ENCODE measurements around the gene SDK2. TPM values are rescaled to one million over a fixed set of nuclear protein-coding genes. Genes with fewer than 3 reads are reported as not detected.

Gene SDK2
- polyA plus RNA-seq, 1 of the 3 experiments (the other 2 are of a cell fraction) = 0.02 TPM

- Histone ChIP-seq H3K36me3 (replicated peaks in 1 of 2; ENCODE audit: control insufficient read depth in 1 of 2, insufficient read depth in 2 of 2, low read length in 1 of 2) (no peaks in the 10 kb centered on the region), H3F3A (replicated peaks; ENCODE audit: insufficient read depth) (no peaks in the 10 kb centered on the region), H3K9me2 (no peaks in the 10 kb centered on the region), H3K4me1 (ENCODE audit: control insufficient read depth in 1 of 2, insufficient read depth in 2 of 2, low read depth in 1 of 2, low read length in 1 of 2) (peaks cover 0 to 14% of the 10 kb centered on the region in 2 experiments; a peak in 1 of 4 replicates), H3K4me3 (ENCODE audit: low read depth in 2 of 2, low read length in 1 of 2) (no peak overlapping the region), H3K79me2 (ENCODE audit: insufficient read depth) (no peaks in the 10 kb centered on the region), H3K4me2 (no peak overlapping the region), H3K27me3 (ENCODE audit: insufficient read depth) (peaks cover 25% of the 10 kb centered on the region), H3K9ac (no peak overlapping the region), H4K20me1 (ENCODE audit: insufficient read depth) (no peaks in the 10 kb centered on the region), H2AFZ (ENCODE audit: low read depth) (no peak overlapping the region), H3K27ac (ENCODE audit: low read depth in 2 of 2, low read length in 1 of 2) (no peak overlapping the region), H3K9me3 (no peaks in the 10 kb centered on the region)
- 34% methylated on average over 12 of the region's 12 CpGs for WGBS (ENCODE audit: low lambda C conversion rate)
- TF ChIP-seq GABPA (IDR thresholded peaks at IDR 0.05; ENCODE audit: low read depth) = no peak
- no peak for TF ChIP-seq YY1 (IDR thresholded peaks at IDR 0.05; ENCODE audit: low read depth)
- no peak for TF ChIP-seq RAD21 (IDR thresholded peaks at IDR 0.05; ENCODE audit: low read length)
- TF ChIP-seq, protein P1, sequence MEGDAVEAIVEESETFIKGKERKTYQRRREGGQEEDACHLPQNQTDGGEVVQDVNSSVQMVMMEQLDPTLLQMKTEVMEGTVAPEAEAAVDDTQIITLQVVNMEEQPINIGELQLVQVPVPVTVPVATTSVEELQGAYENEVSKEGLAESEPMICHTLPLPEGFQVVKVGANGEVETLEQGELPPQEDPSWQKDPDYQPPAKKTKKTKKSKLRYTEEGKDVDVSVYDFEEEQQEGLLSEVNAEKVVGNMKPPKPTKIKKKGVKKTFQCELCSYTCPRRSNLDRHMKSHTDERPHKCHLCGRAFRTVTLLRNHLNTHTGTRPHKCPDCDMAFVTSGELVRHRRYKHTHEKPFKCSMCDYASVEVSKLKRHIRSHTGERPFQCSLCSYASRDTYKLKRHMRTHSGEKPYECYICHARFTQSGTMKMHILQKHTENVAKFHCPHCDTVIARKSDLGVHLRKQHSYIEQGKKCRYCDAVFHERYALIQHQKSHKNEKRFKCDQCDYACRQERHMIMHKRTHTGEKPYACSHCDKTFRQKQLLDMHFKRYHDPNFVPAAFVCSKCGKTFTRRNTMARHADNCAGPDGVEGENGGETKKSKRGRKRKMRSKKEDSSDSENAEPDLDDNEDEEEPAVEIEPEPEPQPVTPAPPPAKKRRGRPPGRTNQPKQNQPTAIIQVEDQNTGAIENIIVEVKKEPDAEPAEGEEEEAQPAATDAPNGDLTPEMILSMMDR (IDR thresholded peaks at IDR 0.05) = no peak
- no peak for TF ChIP-seq RFX5 (IDR thresholded peaks at IDR 0.05; ENCODE audit: low read length)
- TF ChIP-seq RXRA (IDR thresholded peaks at IDR 0.05; ENCODE audit: borderline replicate concordance, low read depth) = no peak
- no peak for TF ChIP-seq JUND (IDR thresholded peaks at IDR 0.05)
- no peak for TF ChIP-seq GATA2 (CRISPR knock-in tag; IDR thresholded peaks at IDR 0.05)
- TF ChIP-seq TAF1 (IDR thresholded peaks at IDR 0.05; ENCODE audit: borderline replicate concordance, low read depth, low read length) = no peak
- TF ChIP-seq EZH2phosphoT487 (IDR thresholded peaks at IDR 0.05; ENCODE audit: borderline replicate concordance, low read depth) = no peak
- TF ChIP-seq USF1 (IDR thresholded peaks at IDR 0.05; ENCODE audit: borderline replicate concordance, low read depth) = no peak
- TF ChIP-seq, protein P2, sequence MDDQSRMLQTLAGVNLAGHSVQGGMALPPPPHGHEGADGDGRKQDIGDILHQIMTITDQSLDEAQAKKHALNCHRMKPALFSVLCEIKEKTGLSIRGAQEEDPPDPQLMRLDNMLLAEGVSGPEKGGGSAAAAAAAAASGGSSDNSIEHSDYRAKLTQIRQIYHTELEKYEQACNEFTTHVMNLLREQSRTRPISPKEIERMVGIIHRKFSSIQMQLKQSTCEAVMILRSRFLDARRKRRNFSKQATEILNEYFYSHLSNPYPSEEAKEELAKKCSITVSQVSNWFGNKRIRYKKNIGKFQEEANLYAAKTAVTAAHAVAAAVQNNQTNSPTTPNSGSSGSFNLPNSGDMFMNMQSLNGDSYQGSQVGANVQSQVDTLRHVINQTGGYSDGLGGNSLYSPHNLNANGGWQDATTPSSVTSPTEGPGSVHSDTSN (IDR thresholded peaks at IDR 0.05) = no peak
- no peak for TF ChIP-seq EP300 (IDR thresholded peaks at IDR 0.05; ENCODE audit: borderline replicate concordance in 1 of 2, low read depth in 1 of 2, low read length in 1 of 2)
- no peak for TF ChIP-seq RCOR1 (IDR thresholded peaks at IDR 0.05; ENCODE audit: low read length)
- DNase-seq = no peak
- ChIA-PET CTCF (interaction anchor here (0.7 to 4.8 kb wide), 12 partner anchors 11 to 914 kb away, joined by 3 to 32 read pairs (median 4); no protein-coding TSS in a partner anchor), POLR2A (no interaction called here)
These were observed 4.3 kb downstream of the SDK2 start for GRCh38 chr17:73639932-73640331.

GRCh38 chr17:73639322-73639721 is 4.9 kb downstream of the SDK2 start:
- WGBS (ENCODE audit: low lambda C conversion rate) = 23% methylated on average over 10 of the region's 11 CpGs
- TF ChIP-seq NRF1 (IDR thresholded peaks at IDR 0.05; ENCODE audit: low read depth, low read length) (no peak), USF2 (IDR thresholded peaks at IDR 0.05; ENCODE audit: borderline replicate concordance, low read depth, low read length) (no peak), EZH2phosphoT487 (IDR thresholded peaks at IDR 0.05; ENCODE audit: borderline replicate concordance, low read depth) (no peak), POLR2AphosphoS5 (IDR thresholded peaks at IDR 0.05; ENCODE audit: low read depth, low read length) (no peak), USF1 (IDR thresholded peaks at IDR 0.05; ENCODE audit: borderline replicate concordance, low read depth) (no peak), SMC3 (IDR thresholded peaks at IDR 0.05; ENCODE audit: low read depth, low read length) (no peak), EP300 (IDR thresholded peaks at IDR 0.05; ENCODE audit: borderline replicate concordance in 1 of 2, low read depth in 1 of 2, low read length in 1 of 2) (no peak), TCF12 (IDR thresholded peaks at IDR 0.05) (no peak), YY1 (IDR thresholded peaks at IDR 0.05; ENCODE audit: low read depth) (no peak), CHD2 (IDR thresholded peaks at IDR 0.05; ENCODE audit: low read length, partially characterized antibody) (no peak), GABPA (IDR thresholded peaks at IDR 0.05; ENCODE audit: low read depth) (no peak), FOXJ3 (CRISPR knock-in tag; IDR thresholded peaks at IDR 0.05) (no peak), TAF1 (IDR thresholded peaks at IDR 0.05; ENCODE audit: borderline replicate concordance, low read depth, low read length) (no peak)

More at GRCh38 chr17:73639322-73639721, 4.9 kb downstream of the SDK2 start:
- no peak overlapping the region for H3K4me2 ChIP-seq
- no peak overlapping the region for H2AFZ ChIP-seq (ENCODE audit: low read depth)
- H3K27ac ChIP-seq (ENCODE audit: low read depth in 2 of 2, low read length in 1 of 2) = no peak overlapping the region
- H3F3A ChIP-seq (replicated peaks; ENCODE audit: insufficient read depth) = no peaks in the 10 kb centered on the region
- CTCF ChIA-PET = interaction anchor here (0.7 to 4.8 kb wide), 8 partner anchors 10 to 537 kb away, joined by 3 to 32 read pairs (median 4); no protein-coding TSS in a partner anchor
- H3K9ac ChIP-seq = no peak overlapping the region
- H3K9me2 ChIP-seq = no peaks in the 10 kb centered on the region
- H3K36me3 ChIP-seq (replicated peaks in 1 of 2; ENCODE audit: control insufficient read depth in 1 of 2, insufficient read depth in 2 of 2, low read length in 1 of 2) = no peaks in the 10 kb centered on the region
- no peaks in the 10 kb centered on the region for H3K9me3 ChIP-seq
- POLR2A ChIA-PET = no interaction called here
- H3K4me1 ChIP-seq (ENCODE audit: control insufficient read depth in 1 of 2, insufficient read depth in 2 of 2, low read depth in 1 of 2, low read length in 1 of 2) = peaks cover 0 to 14% of the 10 kb centered on the region in 2 experiments; a peak in 1 of 4 replicates
- no peaks in the 10 kb centered on the region for H4K20me1 ChIP-seq (ENCODE audit: insufficient read depth)
- no peaks in the 10 kb centered on the region for H3K79me2 ChIP-seq (ENCODE audit: insufficient read depth)
- no peak overlapping the region for H3K4me3 ChIP-seq (ENCODE audit: low read depth in 2 of 2, low read length in 1 of 2)
- peak; percentile 58 for DNase-seq
- peaks cover 22% of the 10 kb centered on the region for H3K27me3 ChIP-seq (ENCODE audit: insufficient read depth)
